HL-60 (cell line): ENCODE data around the gene ZRANB2.

Source experiments
- DNase-seq, 2 experiments: peaks; one replicate each; pipeline ENCODE4 v3.0.0-alpha.2; 2010 to 2020; ENCODE audit warnings: low read depth in 1 of 2, low spot score in 1 of 2
- H3K27ac ChIP-seq: fragments of 250-450 bp; sonication (Bioruptor Pico); replicated peaks from 2 replicates; pipeline ENCODE4 v1.5.1; 2020; ENCODE audit warnings: mild to moderate bottlenecking, moderate library complexity
- H3K27me3 ChIP-seq: fragments of 250-450 bp; sonication (Bioruptor Pico); 2 replicates; pipeline ENCODE4 v1.5.1; 2021; ENCODE audit warnings: mild to moderate bottlenecking, moderate library complexity; ENCODE audit not compliant: insufficient read depth, poor library complexity, severe bottlenecking
- H3K4me3 ChIP-seq: replicated peaks from 2 replicates; pipeline ENCODE4 v1.5.1; 2011; ENCODE audit warnings: mild to moderate bottlenecking, control low read depth, low read length; ENCODE audit not compliant: insufficient read depth
- CTCF ChIP-seq: IDR thresholded peaks from one replicate; pipeline ENCODE4 v1.5.1; 2011; ENCODE audit warnings: low read length, control low read depth, inconsistent platforms; ENCODE audit not compliant: insufficient read depth
- GABPA ChIP-seq: IDR thresholded peaks from 2 replicates; pipeline ENCODE4 v1.6.1; 2012; ENCODE audit warnings: low read depth
- POLR2AphosphoS5 ChIP-seq: IDR thresholded peaks from 2 replicates; pipeline ENCODE4 v1.6.1; 2012; ENCODE audit warnings: low read depth
- REST ChIP-seq: IDR thresholded peaks from 2 replicates; pipeline ENCODE4 v1.6.1; 2012; ENCODE audit warnings: low read depth; ENCODE audit not compliant: insufficient replicate concordance
- SPI1 ChIP-seq: IDR thresholded peaks from 2 replicates; pipeline ENCODE4 v1.6.1; 2012; ENCODE audit warnings: low read depth, mild to moderate bottlenecking, borderline replicate concordance

ZRANB2 gene

GRCh38 chr1:71068325-71069240 is 12.3 kb downstream of the ZRANB2 start:
- Histone ChIP-seq H3K27ac (no peak overlapping the region), H3K4me3 (no peak overlapping the region), H3K27me3 (no peaks in the 10 kb centered on the region)
- TF ChIP-seq REST: no peak
- TF ChIP-seq POLR2AphosphoS5: no peak
- TF ChIP-seq SPI1: no peak
- no peak for TF ChIP-seq CTCF
- TF ChIP-seq GABPA: no peak
- DNase-seq: no peak

- H3K27me3 ChIP-seq: peaks cover under 1% of the 10 kb centered on the region
- H3K27ac ChIP-seq: no peak overlapping the region
- no peak for TF ChIP-seq SPI1
- TF ChIP-seq CTCF: no peak
- TF ChIP-seq GABPA: no peak
- no peak for TF ChIP-seq REST
- no peak for TF ChIP-seq POLR2AphosphoS5
- H3K4me3 ChIP-seq: no peak overlapping the region
- DNase-seq: no peak
These were observed 26.0 kb downstream of the ZRANB2 start for GRCh38 chr1:71054791-71055190.

GRCh38 chr1:71054281-71054731 is 26.5 kb downstream of the ZRANB2 start:
- no peak for DNase-seq
- Histone ChIP-seq H3K27ac (no peak overlapping the region), H3K4me3 (no peak overlapping the region), H3K27me3 (peaks cover 3% of the 10 kb centered on the region)
- TF ChIP-seq POLR2AphosphoS5 (peak; percentile 55; the same call in 1 of the 2 replicates), REST (no peak), CTCF (no peak), GABPA (no peak)
